CD8-positive, alpha-beta memory T cell (primary cell): ENCODE measurements around the gene LRRC74A. TPM values are rescaled to one million over a fixed set of nuclear protein-coding genes. Genes with fewer than 3 reads are reported as not detected.

Experiments used
- CTCF ChIA-PET: fragments of 350-600 bp; sonication (Branson Sonifier 250); formaldehyde crosslinking; loops from one replicate; lab custom pipeline; 2021; ENCODE audit warnings: antibody characterized with exemption; lab: Charles Lee
- POLR2A ChIA-PET: fragments of 350-600 bp; sonication (Branson Sonifier 250); formaldehyde crosslinking; loops from one replicate; lab custom pipeline; 2021; ENCODE audit warnings: antibody characterized with exemption; lab: Charles Lee
- DNase-seq, 5 donors: peaks; one replicate each; pipeline versions ENCODE4 v3.0.0 to v3.0.0-alpha.2; 2020 to 2022; ENCODE audit warnings: mixed read lengths in 1 of 5
- H3K27ac ChIP-seq: one replicate; pipeline ENCODE4 v1.7.0; 2013; ENCODE audit warnings: low read depth, mild to moderate bottlenecking, low read length, moderate library complexity
- H3K27me3 ChIP-seq: 2 replicates; pipeline ENCODE4 v1.7.0; 2013; ENCODE audit warnings: low read length, mild to moderate bottlenecking; ENCODE audit not compliant: insufficient read depth, poor library complexity, severe bottlenecking
- H3K36me3 ChIP-seq: 2 replicates; pipeline ENCODE4 v1.7.0; 2013; ENCODE audit warnings: mild to moderate bottlenecking, low read length, moderate library complexity; ENCODE audit not compliant: insufficient read depth
- H3K4me1 ChIP-seq: 2 replicates; pipeline ENCODE4 v1.7.0; 2013; ENCODE audit warnings: mild to moderate bottlenecking, low read length, moderate library complexity; ENCODE audit not compliant: insufficient read depth
- H3K4me3 ChIP-seq: 2 replicates; pipeline ENCODE4 v1.7.0; 2013; ENCODE audit warnings: mild to moderate bottlenecking, low read length
- H3K9me3 ChIP-seq: 2 replicates; pipeline ENCODE4 v1.7.0; 2013; ENCODE audit warnings: mild to moderate bottlenecking, low read length
- H3K27ac Mint-ChIP-seq, 8 donors: one replicate each; pipeline ENCODE4 v1.8.0; 2020 to 2021; ENCODE audit warnings: mixed read lengths in 8 of 8, mild to moderate bottlenecking in 6 of 8, inconsistent platforms in 3 of 8, moderate library complexity in 3 of 8
- H3K27me3 Mint-ChIP-seq, 2 donors: one replicate each; pipeline ENCODE4 v1.8.0; 2020 to 2021; ENCODE audit warnings: mixed read lengths in 2 of 2, mild to moderate bottlenecking in 1 of 2, moderate library complexity in 1 of 2
- H3K36me3 Mint-ChIP-seq, 3 donors: one replicate each; pipeline ENCODE4 v1.8.0; 2020 to 2021; ENCODE audit warnings: mixed read lengths in 3 of 3, inconsistent platforms in 1 of 3, mild to moderate bottlenecking in 1 of 3
- H3K4me1 Mint-ChIP-seq, 3 donors: one replicate each; pipeline ENCODE4 v1.8.0; 2020 to 2021; ENCODE audit warnings: mixed read lengths in 3 of 3, inconsistent platforms in 1 of 3, mild to moderate bottlenecking in 1 of 3
- H3K4me3 Mint-ChIP-seq, 7 donors: one replicate each; pipeline ENCODE4 v1.8.0; 2020 to 2021; ENCODE audit warnings: mixed read lengths in 7 of 7, mild to moderate bottlenecking in 6 of 7, moderate library complexity in 4 of 7, inconsistent platforms in 2 of 7
- H3K9me3 Mint-ChIP-seq, 5 donors: one replicate each; pipeline ENCODE4 v1.8.0; 2020 to 2022; ENCODE audit warnings: mixed read lengths in 5 of 5, mild to moderate bottlenecking in 3 of 5, moderate library complexity in 2 of 5, inconsistent platforms in 1 of 5
- polyA plus RNA-seq: library from polyadenylated mRNA; unstranded; fragments of 300-500 nt; fragmentation: Illumina TruSeq; gene quantifications from one replicate; pipeline ENCODE4 v1.2.3, GENCODE V29; 2021
- total RNA-seq, 2 experiments: library from RNA; stranded (reverse); gene quantifications; one replicate each; pipeline ENCODE4 v1.2.3, GENCODE V29; 2021

Gene LRRC74A
- total and polyA plus RNA-seq, 3 experiments from 2014 or later: not detected

- Histone ChIP-seq H3K27me3 (no peaks in the 10 kb centered on the region), H3K9me3 (no peaks in the 10 kb centered on the region), H3K27ac (no peak overlapping the region), H3K36me3 (no peaks in the 10 kb centered on the region), H3K4me1 (no peaks in the 10 kb centered on the region), H3K4me3 (no peak overlapping the region)
- ChIA-PET POLR2A (no interaction called here), CTCF (no interaction called here)
- no peaks in the 10 kb centered on the region for H3K9me3 Mint-ChIP-seq
- H3K4me3 Mint-ChIP-seq: no peak overlapping the region
- H3K27ac Mint-ChIP-seq: peak overlapping the region in 1 of 8 donors; percentile 27
- H3K4me1 Mint-ChIP-seq: no peaks in the 10 kb centered on the region
- DNase-seq: no peak
- no peaks in the 10 kb centered on the region for H3K36me3 Mint-ChIP-seq
- peaks cover 6 to 8% of the 10 kb centered on the region in 2 donors for H3K27me3 Mint-ChIP-seq
Observed at GRCh38 chr14:76828339-76829012, 2.3 kb downstream of the LRRC74A start.

- peak overlapping the region in 1 of 8 donors; percentile 27 for H3K27ac Mint-ChIP-seq
- CTCF ChIA-PET: no interaction called here
- H3K9me3 Mint-ChIP-seq: no peaks in the 10 kb centered on the region
Observed at GRCh38 chr14:76829013-76829365, 2.8 kb downstream of the LRRC74A start.

DNA sequence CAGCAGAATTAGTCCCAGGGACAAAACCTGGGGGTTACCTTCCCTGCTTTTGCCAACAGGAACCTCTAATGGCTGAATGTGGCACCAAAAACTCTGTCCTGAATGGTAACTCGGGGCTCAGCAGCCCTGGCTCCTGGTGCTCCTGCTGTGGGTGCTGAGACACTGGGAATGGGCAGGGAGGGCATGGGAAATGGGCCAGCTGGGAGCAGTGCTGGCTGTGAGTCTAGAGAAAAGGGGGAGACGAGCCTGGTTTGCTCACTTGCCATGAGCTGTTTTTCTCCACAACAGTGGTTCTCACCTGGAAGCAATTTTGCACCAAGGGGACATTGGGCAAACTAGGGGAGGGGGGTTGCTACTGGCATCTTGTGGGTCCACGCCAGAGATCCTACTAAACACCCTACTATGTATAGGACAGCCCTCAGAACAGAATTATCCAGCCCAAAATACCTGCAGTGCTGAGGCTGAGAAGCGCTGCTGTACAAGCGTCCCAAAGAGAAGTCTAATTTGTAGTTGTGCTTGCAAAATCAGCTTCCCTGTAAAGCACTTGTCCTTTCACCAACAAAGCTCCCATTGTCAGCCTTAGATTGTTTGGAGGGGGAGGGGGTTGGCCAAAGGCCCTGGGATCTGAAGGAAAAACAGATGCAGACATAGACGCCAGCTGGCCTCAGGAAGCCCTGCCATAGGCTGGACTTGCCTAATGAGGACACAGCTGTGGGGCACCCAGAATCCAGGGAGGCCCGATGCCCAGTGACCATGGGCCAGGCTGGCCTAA, 3.6 kb downstream of the LRRC74A start:
- Mint-ChIP-seq H3K27me3 (peaks cover 4 to 15% of the 10 kb centered on the region in 2 donors), H3K4me1 (no peaks in the 10 kb centered on the region), H3K27ac (no peak overlapping the region), H3K9me3 (no peaks in the 10 kb centered on the region), H3K4me3 (no peak overlapping the region), H3K36me3 (no peaks in the 10 kb centered on the region)
- Histone ChIP-seq H3K36me3 (no peaks in the 10 kb centered on the region), H3K27ac (no peak overlapping the region), H3K4me1 (no peaks in the 10 kb centered on the region), H3K4me3 (no peak overlapping the region), H3K9me3 (no peaks in the 10 kb centered on the region), H3K27me3 (no peaks in the 10 kb centered on the region)
- ChIA-PET CTCF (no interaction called here), POLR2A (interaction anchor here (0.6 kb wide), 1 partner anchor 220 kb away, joined by 7 read pairs; no protein-coding TSS in a partner anchor)
- no peak for DNase-seq

More at GRCh38 chr14:76829013-76829365, 2.8 kb downstream of the LRRC74A start:
- H3K27ac ChIP-seq: no peak overlapping the region
- Mint-ChIP-seq H3K4me1 (no peaks in the 10 kb centered on the region), H3K27me3 (peaks cover 6 to 11% of the 10 kb centered on the region in 2 donors), H3K4me3 (no peak overlapping the region), H3K36me3 (no peaks in the 10 kb centered on the region)
- no peak for DNase-seq
- H3K9me3 ChIP-seq: no peaks in the 10 kb centered on the region
- H3K4me3 ChIP-seq: no peak overlapping the region
- no peaks in the 10 kb centered on the region for H3K4me1 ChIP-seq
- H3K27me3 ChIP-seq: no peaks in the 10 kb centered on the region
- POLR2A ChIA-PET: no interaction called here
- no peaks in the 10 kb centered on the region for H3K36me3 ChIP-seq

GRCh38 chr14:76830556-76830955, 4.3 kb downstream of the LRRC74A start:
- Mint-ChIP-seq H3K36me3 (no peaks in the 10 kb centered on the region), H3K4me1 (no peaks in the 10 kb centered on the region), H3K9me3 (no peaks in the 10 kb centered on the region), H3K27ac (no peak overlapping the region), H3K27me3 (peaks cover 6 to 13% of the 10 kb centered on the region in 2 donors), H3K4me3 (no peak overlapping the region)
- no peaks in the 10 kb centered on the region for H3K27me3 ChIP-seq
- no peaks in the 10 kb centered on the region for H3K9me3 ChIP-seq
- CTCF ChIA-PET: no interaction called here
- POLR2A ChIA-PET: no interaction called here
- no peak for DNase-seq
- H3K4me1 ChIP-seq: no peaks in the 10 kb centered on the region
- H3K4me3 ChIP-seq: no peak overlapping the region
- no peak overlapping the region for H3K27ac ChIP-seq
- no peaks in the 10 kb centered on the region for H3K36me3 ChIP-seq

GRCh38 chr14:76832503-76832988, 6.3 kb downstream of the LRRC74A start:
- Mint-ChIP-seq H3K27me3 (peaks cover 6 to 19% of the 10 kb centered on the region in 2 donors), H3K36me3 (no peaks in the 10 kb centered on the region)

DNA sequence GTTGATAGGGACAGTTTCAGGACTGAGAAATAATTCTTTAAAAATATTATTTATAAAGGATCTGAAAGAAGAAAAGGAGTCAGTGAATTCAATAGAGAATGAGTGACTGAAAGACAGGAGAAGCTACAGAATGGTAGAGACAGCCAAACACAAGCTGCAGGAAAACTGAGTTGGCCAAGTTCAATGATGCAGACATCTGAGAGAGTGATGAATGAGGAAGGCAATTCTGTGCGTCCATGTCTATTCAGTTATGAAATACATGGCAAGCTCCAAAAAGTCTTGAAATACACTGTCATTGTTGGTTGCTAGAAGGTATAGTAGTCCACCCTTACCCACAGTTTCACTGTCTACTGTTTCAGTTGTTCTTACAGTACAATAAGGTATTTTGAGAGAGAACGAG, 6.8 kb downstream of the LRRC74A start:
- no peaks in the 10 kb centered on the region for H3K9me3 Mint-ChIP-seq
- CTCF ChIA-PET: no interaction called here

More at GRCh38 chr14:76832503-76832988, 6.3 kb downstream of the LRRC74A start:
- POLR2A ChIA-PET: no interaction called here
- CTCF ChIA-PET: no interaction called here
- Mint-ChIP-seq H3K4me1 (no peaks in the 10 kb centered on the region), H3K9me3 (no peaks in the 10 kb centered on the region), H3K27ac (no peak overlapping the region), H3K4me3 (no peak overlapping the region)
- Histone ChIP-seq H3K9me3 (no peaks in the 10 kb centered on the region), H3K36me3 (no peaks in the 10 kb centered on the region), H3K27me3 (no peaks in the 10 kb centered on the region), H3K4me3 (no peak overlapping the region), H3K4me1 (no peaks in the 10 kb centered on the region), H3K27ac (no peak overlapping the region)
- DNase-seq: no peak

DNA sequence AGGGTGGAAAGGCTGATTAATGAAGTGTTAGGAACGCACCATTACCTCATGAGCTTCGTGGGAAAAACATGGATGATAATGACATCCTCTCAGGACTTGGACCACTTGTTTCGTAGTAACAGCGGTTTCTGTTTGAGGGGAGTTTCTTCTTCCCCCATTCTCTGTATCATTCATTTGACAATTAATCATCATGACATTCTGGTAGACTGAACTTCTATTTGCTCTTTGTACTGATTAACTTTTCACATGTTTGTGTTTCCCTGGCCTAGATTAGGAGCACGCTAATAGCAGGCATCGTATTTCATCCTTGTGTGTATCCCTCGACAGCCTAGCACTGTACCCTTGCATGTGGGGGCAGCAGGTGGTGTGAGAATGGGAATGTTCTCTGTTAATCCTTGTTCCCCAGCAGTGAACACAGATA, 8.0 kb downstream of the LRRC74A start:
- H3K36me3 Mint-ChIP-seq: no peaks in the 10 kb centered on the region
- Histone ChIP-seq H3K9me3 (no peaks in the 10 kb centered on the region), H3K27ac (no peak overlapping the region), H3K36me3 (no peaks in the 10 kb centered on the region), H3K4me1 (no peaks in the 10 kb centered on the region), H3K27me3 (no peaks in the 10 kb centered on the region), H3K4me3 (no peak overlapping the region)
- ChIA-PET POLR2A (no interaction called here), CTCF (no interaction called here)
- peaks cover 8 to 27% of the 10 kb centered on the region in 2 donors for H3K27me3 Mint-ChIP-seq
- H3K9me3 Mint-ChIP-seq: no peaks in the 10 kb centered on the region
- H3K27ac Mint-ChIP-seq: no peak overlapping the region
- no peak overlapping the region for H3K4me3 Mint-ChIP-seq
- H3K4me1 Mint-ChIP-seq: no peaks in the 10 kb centered on the region
- no peak for DNase-seq

More for the DNA sequence above, 6.8 kb downstream of the LRRC74A start:
- Histone ChIP-seq H3K27ac (no peak overlapping the region), H3K36me3 (no peaks in the 10 kb centered on the region), H3K27me3 (no peaks in the 10 kb centered on the region), H3K9me3 (no peaks in the 10 kb centered on the region), H3K4me3 (no peak overlapping the region), H3K4me1 (no peaks in the 10 kb centered on the region)
- Mint-ChIP-seq H3K4me1 (no peaks in the 10 kb centered on the region), H3K27me3 (peaks cover 5 to 22% of the 10 kb centered on the region in 2 donors), H3K36me3 (no peaks in the 10 kb centered on the region), H3K4me3 (no peak overlapping the region), H3K27ac (no peak overlapping the region)
- POLR2A ChIA-PET: interaction anchor here (0.7 kb wide), 1 partner anchor 22 kb away, joined by 3 read pairs; no protein-coding TSS in a partner anchor
- no peak for DNase-seq

DNA sequence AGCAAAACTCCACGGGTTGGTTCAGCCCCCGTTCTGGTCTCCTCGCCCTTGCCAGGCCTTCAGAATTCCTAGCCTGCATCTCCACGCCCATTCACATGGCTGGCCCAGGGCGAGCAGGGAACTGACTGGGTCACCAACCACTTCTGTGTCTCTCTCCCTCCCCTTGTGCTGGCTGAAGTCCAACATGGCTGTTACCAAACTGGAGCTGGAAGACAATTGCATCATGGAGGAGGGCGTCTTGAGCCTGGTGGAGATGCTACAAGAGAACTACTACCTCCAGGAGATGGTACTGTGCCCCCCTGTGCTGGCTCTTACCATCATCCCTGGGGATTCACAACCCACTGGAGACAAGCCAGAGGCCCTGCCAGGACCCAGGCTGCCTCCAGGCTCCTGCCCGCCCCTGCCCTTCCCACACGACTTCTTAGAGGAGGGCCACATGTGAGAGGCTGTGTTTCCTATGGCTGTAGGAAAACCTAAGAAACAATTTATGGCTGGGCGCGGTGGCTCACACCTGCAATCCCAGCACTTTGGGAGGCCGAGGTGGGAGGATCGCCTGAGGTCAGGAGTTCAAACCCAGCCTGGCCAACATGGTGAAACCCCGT, 9.9 kb downstream of the LRRC74A start:
- H3K27ac Mint-ChIP-seq: no peak overlapping the region
- no peak overlapping the region for H3K4me3 Mint-ChIP-seq
- Histone ChIP-seq H3K4me1 (no peaks in the 10 kb centered on the region), H3K36me3 (no peaks in the 10 kb centered on the region), H3K4me3 (no peak overlapping the region), H3K27ac (no peak overlapping the region), H3K9me3 (no peaks in the 10 kb centered on the region), H3K27me3 (no peaks in the 10 kb centered on the region)
- POLR2A ChIA-PET: no interaction called here
- H3K9me3 Mint-ChIP-seq: no peaks in the 10 kb centered on the region
- H3K27me3 Mint-ChIP-seq: peaks cover 10 to 27% of the 10 kb centered on the region in 2 donors
- DNase-seq: no peak
- H3K36me3 Mint-ChIP-seq: no peaks in the 10 kb centered on the region
- no peaks in the 10 kb centered on the region for H3K4me1 Mint-ChIP-seq
- CTCF ChIA-PET: no interaction called here
